Peyer's patch (tissue), 4 donors: ENCODE measurements around the gene SAMD9. TPM values are rescaled to one million over a fixed set of nuclear protein-coding genes. Genes with fewer than 3 reads are reported as not detected.

Source experiments
- DNase-seq, 3 donors: peaks; one replicate each; pipeline ENCODE4 v3.0.0-alpha.2; 2017 to 2019
- H3K27ac ChIP-seq, 4 donors: fragments of 200-600 bp; sonication (generic); one replicate each; pipeline ENCODE4 v1.5.1; 2016 to 2019
- H3K27me3 ChIP-seq, 2 donors: fragments of 200-600 bp; sonication (generic); one replicate each; pipeline ENCODE4 v1.5.1; 2019
- H3K36me3 ChIP-seq, 3 donors: fragments of 200-600 bp; sonication (generic); one replicate each; pipeline ENCODE4 v1.5.1; 2016 to 2019
- H3K4me1 ChIP-seq, 4 donors: fragments of 200-600 bp; sonication (generic); one replicate each; pipeline ENCODE4 v1.5.1; 2016 to 2019
- H3K4me3 ChIP-seq, 4 donors: fragments of 200-600 bp; sonication (generic); 1 replicate in 3 of 4; 2 replicates in 1 of 4; pipeline ENCODE4 v1.5.1; 2016 to 2019; ENCODE audit warnings: mild to moderate bottlenecking in 1 of 4
- H3K9me3 ChIP-seq, 4 donors: fragments of 200-600 bp; sonication (generic); one replicate each; pipeline ENCODE4 v1.5.1; 2016 to 2019; ENCODE audit warnings: mild to moderate bottlenecking in 1 of 4
- POLR2A ChIP-seq, 2 donors: fragments of 450-650 bp; IDR thresholded peaks; one replicate each; pipeline ENCODE4 v1.5.1; 2017; ENCODE audit warnings: antibody characterized with exemption in 2 of 2, mild to moderate bottlenecking in 2 of 2, moderate library complexity in 2 of 2
- total RNA-seq, 4 donors: library from RNA; depleted of rRNA; stranded (reverse); fragments of >200 nt; gene quantifications; one replicate each; pipeline ENCODE4 v1.1.0, GENCODE V29; 2016
- TF ChIP-seq, protein P1 (sequence below), 6 experiments: fragments of 450-650 bp in 4 of 6; fragments of 200-600 bp in 2 of 6; sonication (generic) in 1 of 6; IDR thresholded peaks; one replicate each; pipeline ENCODE4 v1.5.1; 2017 to 2019; ENCODE audit warnings: antibody characterized with exemption in 6 of 6, mild to moderate bottlenecking in 3 of 6, moderate library complexity in 1 of 6

The SAMD9 gene
- total RNA-seq, 4 donors from 2014 or later = 6.5 to 20.6 (median 17.4) TPM

- H3K4me3 ChIP-seq = no peak overlapping the region
- TF ChIP-seq, protein P1, sequence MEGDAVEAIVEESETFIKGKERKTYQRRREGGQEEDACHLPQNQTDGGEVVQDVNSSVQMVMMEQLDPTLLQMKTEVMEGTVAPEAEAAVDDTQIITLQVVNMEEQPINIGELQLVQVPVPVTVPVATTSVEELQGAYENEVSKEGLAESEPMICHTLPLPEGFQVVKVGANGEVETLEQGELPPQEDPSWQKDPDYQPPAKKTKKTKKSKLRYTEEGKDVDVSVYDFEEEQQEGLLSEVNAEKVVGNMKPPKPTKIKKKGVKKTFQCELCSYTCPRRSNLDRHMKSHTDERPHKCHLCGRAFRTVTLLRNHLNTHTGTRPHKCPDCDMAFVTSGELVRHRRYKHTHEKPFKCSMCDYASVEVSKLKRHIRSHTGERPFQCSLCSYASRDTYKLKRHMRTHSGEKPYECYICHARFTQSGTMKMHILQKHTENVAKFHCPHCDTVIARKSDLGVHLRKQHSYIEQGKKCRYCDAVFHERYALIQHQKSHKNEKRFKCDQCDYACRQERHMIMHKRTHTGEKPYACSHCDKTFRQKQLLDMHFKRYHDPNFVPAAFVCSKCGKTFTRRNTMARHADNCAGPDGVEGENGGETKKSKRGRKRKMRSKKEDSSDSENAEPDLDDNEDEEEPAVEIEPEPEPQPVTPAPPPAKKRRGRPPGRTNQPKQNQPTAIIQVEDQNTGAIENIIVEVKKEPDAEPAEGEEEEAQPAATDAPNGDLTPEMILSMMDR (IDR thresholded peaks at IDR 0.05) = peak; percentile 51 to 91 (median 82)
- no peak for TF ChIP-seq POLR2A (IDR thresholded peaks at IDR 0.05)
- no peak for DNase-seq
Measured at GRCh38 chr7:93055543-93056107, 62.2 kb downstream of the SAMD9 start.

GRCh38 chr7:93054975-93055374 lies 62.8 kb downstream of the SAMD9 start:
- TF ChIP-seq, protein P1 (IDR thresholded peaks at IDR 0.05) = no peak
- TF ChIP-seq POLR2A (IDR thresholded peaks at IDR 0.05) = no peak
- H3K27me3 ChIP-seq = no peaks in the 10 kb centered on the region
- no peaks in the 10 kb centered on the region for H3K4me1 ChIP-seq
- no peak overlapping the region for H3K27ac ChIP-seq
- H3K4me3 ChIP-seq = no peak overlapping the region
- no peaks in the 10 kb centered on the region for H3K9me3 ChIP-seq
- DNase-seq = no peak
- no peaks in the 10 kb centered on the region for H3K36me3 ChIP-seq

More at GRCh38 chr7:93055543-93056107, 62.2 kb downstream of the SAMD9 start:
- H3K27me3 ChIP-seq = no peaks in the 10 kb centered on the region
- H3K36me3 ChIP-seq = no peaks in the 10 kb centered on the region
- no peak overlapping the region for H3K27ac ChIP-seq
- no peaks in the 10 kb centered on the region for H3K9me3 ChIP-seq
- no peaks in the 10 kb centered on the region for H3K4me1 ChIP-seq

DNA sequence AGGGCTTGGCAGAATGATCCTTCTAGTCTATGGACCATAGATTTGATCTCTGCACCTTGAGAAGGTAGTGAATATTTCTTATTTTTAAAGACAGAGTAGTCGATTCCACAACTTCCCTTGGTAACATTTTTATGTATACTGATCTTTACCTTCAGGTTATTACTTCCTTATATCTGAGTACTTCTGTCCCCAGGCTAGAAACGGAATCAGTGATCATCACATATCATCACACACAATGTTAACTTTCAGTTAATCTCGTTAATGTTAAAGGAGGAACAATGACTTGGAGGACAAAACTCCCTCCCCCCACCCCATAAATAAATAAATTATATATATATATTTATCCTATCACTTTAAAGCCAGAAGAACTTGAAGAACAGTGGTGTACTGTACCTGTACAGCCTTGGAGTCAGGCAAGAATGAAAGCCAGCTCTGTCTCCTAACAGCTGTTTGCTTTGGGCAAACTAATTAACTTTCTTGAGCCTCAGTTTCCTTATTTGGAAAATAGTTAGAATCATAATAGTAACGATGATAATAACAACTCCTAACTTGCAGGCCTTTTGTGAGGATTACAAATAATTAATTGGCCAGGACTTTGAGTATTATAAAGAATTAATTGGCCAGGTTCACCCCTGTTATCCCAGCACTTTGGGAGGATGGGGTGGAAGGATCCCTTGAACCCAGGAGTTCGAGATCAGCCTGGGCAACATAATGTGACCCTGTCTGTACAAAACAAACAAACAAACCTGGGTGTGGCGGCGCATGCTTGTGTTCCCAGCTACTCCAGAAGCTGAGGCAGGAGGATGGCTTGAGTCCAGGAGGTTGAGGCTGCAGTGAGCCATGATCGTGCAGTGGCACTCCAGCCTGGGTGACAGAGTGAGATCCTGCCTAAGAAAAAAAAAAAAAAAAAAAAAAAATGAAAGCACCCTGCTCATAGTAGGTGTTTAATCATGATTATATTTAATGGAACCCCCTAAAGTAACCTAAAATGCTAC lies 63.5 kb downstream of the SAMD9 start:
- peak overlapping the region in 1 of 4 donors; percentile 1 for H3K4me3 ChIP-seq
- no peak for DNase-seq
- H3K27me3 ChIP-seq = no peaks in the 10 kb centered on the region
- TF ChIP-seq, protein P1 (IDR thresholded peaks at IDR 0.05) = no peak
- TF ChIP-seq POLR2A (IDR thresholded peaks at IDR 0.05) = no peak
- H3K27ac ChIP-seq = no peak overlapping the region
- H3K36me3 ChIP-seq = no peaks in the 10 kb centered on the region
- no peaks in the 10 kb centered on the region for H3K9me3 ChIP-seq
- H3K4me1 ChIP-seq = no peaks in the 10 kb centered on the region

DNA sequence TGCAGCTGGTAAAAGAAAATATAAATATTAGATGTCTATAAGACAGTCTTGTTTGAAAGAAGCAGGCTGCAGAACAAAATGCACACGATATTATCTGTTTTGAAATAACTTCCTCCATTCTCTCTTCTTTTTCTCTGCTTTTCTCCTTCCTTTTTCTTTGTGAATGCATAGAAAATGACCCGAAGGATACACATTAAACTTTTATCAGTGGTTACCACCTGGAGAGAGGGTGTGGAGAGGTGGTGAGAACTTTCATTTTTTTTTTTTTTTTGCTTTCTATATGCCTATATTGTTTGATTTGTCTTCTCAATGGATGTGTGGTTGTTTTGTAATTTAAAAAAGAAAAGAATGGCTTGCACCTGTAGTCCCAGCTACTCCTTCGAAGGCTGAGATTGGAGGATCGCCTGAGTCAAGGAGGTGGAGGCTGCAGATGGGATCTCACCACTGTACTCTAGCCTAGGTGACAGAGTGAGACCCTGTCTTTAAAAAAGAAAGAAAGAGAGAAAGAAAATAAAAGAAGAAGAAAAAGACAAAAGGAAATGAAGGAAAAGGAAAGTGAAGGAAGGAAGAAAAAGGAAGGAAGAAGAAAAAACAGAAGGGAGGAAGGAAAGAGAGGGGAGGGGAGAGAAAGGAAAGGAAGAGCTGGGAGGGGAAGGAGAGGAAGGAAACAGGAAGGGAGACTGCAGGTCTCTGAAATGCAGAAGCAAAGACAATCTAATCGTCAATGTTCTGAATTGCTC lies 64.4 kb downstream of the SAMD9 start:
- TF ChIP-seq, protein P1 (IDR thresholded peaks at IDR 0.05) = no peak
- TF ChIP-seq POLR2A (IDR thresholded peaks at IDR 0.05) = no peak
- Histone ChIP-seq H3K27me3 (no peaks in the 10 kb centered on the region), H3K27ac (no peak overlapping the region), H3K9me3 (no peaks in the 10 kb centered on the region), H3K4me3 (peak overlapping the region in 1 of 4 donors; percentile 1), H3K4me1 (no peaks in the 10 kb centered on the region), H3K36me3 (no peaks in the 10 kb centered on the region)
- no peak for DNase-seq

DNA sequence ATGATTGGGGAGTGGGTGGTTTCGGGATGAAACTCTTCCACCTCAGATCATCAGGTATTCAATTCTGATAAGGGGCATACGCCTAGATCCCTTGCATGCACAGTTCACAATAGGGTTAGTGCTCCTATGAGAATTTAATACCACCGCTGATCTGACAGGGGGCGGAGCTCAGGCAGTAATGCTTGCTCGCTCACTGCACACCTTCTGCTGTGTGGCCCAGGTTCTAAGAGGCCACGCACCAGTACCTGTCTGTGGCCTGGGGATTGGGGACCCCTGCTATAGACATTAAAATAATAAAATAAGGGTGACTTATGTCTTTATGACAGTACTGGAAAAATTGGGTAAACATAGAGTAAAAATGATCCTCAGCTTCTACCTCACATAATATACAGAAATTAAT lies 66.1 kb downstream of the SAMD9 start:
- no peak for TF ChIP-seq POLR2A (IDR thresholded peaks at IDR 0.05)
- TF ChIP-seq, protein P1 (IDR thresholded peaks at IDR 0.05) = no peak
- H3K4me1 ChIP-seq = no peaks in the 10 kb centered on the region
- H3K36me3 ChIP-seq = no peaks in the 10 kb centered on the region
- no peak for DNase-seq
- H3K27me3 ChIP-seq = no peaks in the 10 kb centered on the region
- H3K4me3 ChIP-seq = no peak overlapping the region
- H3K9me3 ChIP-seq = no peaks in the 10 kb centered on the region
- H3K27ac ChIP-seq = no peak overlapping the region
